ENCODE data around the gene CHST10. TPM values are rescaled to one million over a fixed set of nuclear protein-coding genes. Genes with fewer than 3 reads are reported as not detected.

Gene CHST10
- total and polyA plus RNA-seq, 4 donors: 0.11 to 5.2 (median 0.99) TPM

DNA sequence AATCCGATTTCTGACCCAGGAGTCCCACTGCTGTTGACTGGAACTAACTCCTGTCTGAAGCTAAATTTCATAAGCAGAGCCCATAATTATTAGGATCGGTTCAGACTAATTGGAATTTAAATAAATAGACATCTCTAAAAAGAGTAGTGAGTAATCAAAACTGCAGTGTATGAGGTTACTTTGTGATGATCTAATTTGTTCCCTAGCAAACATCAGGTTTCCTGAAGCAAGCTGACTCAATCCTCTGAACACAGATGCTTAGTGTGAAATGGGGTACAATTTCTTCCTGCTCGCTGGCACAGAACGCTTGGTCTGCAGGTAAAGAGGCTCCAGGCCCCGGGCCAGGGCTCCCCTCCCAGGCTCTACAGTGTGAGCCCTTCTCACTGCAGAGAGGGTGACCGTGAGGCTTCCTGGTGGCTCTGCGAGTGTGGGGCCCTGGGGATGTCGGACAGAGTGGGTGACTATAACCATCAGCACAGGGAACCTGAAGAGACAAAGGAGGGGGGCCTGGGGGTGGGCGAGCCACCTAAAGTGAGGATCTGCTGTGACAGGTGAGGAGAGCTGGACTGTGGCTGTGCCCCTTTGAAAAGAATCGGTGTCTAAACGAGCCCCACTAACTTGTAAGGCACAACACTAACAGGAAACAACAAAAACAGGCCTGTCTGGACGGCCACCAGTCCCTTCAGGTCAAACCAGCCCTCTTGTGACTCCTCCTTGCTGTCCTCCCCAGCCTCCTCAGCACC lies 20.2 kb downstream of the CHST10 start:
- Histone ChIP-seq H3K4me3 (ENCODE audit: low read depth in 1 of 3, low read length in 3 of 3) (no peak overlapping the region), H3K27ac (ENCODE audit: low read depth in 1 of 2, low read length in 2 of 2) (no peak overlapping the region), H3K27me3 (ENCODE audit: control insufficient read depth in 4 of 4, insufficient read depth in 4 of 4, low read length in 3 of 4) (no peaks in the 10 kb centered on the region), H3K4me1 (ENCODE audit: control insufficient read depth in 4 of 4, insufficient read depth in 4 of 4, low read length in 3 of 4) (no peaks in the 10 kb centered on the region), H3K9me3 (ENCODE audit: control insufficient read depth in 4 of 4, low read length in 3 of 4) (no peaks in the 10 kb centered on the region), H3K9ac (ENCODE audit: low read depth in 1 of 2, low read length in 2 of 2) (no peak overlapping the region), H3K36me3 (ENCODE audit: control insufficient read depth in 4 of 4, insufficient read depth in 3 of 4, low read depth in 1 of 4, low read length in 3 of 4) (no peaks in the 10 kb centered on the region)
- TF ChIP-seq, protein P1, sequence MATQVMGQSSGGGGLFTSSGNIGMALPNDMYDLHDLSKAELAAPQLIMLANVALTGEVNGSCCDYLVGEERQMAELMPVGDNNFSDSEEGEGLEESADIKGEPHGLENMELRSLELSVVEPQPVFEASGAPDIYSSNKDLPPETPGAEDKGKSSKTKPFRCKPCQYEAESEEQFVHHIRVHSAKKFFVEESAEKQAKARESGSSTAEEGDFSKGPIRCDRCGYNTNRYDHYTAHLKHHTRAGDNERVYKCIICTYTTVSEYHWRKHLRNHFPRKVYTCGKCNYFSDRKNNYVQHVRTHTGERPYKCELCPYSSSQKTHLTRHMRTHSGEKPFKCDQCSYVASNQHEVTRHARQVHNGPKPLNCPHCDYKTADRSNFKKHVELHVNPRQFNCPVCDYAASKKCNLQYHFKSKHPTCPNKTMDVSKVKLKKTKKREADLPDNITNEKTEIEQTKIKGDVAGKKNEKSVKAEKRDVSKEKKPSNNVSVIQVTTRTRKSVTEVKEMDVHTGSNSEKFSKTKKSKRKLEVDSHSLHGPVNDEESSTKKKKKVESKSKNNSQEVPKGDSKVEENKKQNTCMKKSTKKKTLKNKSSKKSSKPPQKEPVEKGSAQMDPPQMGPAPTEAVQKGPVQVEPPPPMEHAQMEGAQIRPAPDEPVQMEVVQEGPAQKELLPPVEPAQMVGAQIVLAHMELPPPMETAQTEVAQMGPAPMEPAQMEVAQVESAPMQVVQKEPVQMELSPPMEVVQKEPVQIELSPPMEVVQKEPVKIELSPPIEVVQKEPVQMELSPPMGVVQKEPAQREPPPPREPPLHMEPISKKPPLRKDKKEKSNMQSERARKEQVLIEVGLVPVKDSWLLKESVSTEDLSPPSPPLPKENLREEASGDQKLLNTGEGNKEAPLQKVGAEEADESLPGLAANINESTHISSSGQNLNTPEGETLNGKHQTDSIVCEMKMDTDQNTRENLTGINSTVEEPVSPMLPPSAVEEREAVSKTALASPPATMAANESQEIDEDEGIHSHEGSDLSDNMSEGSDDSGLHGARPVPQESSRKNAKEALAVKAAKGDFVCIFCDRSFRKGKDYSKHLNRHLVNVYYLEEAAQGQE (IDR thresholded peaks at IDR 0.05): no peak
- TF ChIP-seq JUND (IDR thresholded peaks at IDR 0.05) (no peak), NR2F2 (IDR thresholded peaks at IDR 0.05) (no peak), FOXA1 (IDR thresholded peaks at IDR 0.05) (no peak), FOXA2 (IDR thresholded peaks at IDR 0.05) (no peak), RXRA (IDR thresholded peaks at IDR 0.05) (no peak)
- TF ChIP-seq, protein P2, sequence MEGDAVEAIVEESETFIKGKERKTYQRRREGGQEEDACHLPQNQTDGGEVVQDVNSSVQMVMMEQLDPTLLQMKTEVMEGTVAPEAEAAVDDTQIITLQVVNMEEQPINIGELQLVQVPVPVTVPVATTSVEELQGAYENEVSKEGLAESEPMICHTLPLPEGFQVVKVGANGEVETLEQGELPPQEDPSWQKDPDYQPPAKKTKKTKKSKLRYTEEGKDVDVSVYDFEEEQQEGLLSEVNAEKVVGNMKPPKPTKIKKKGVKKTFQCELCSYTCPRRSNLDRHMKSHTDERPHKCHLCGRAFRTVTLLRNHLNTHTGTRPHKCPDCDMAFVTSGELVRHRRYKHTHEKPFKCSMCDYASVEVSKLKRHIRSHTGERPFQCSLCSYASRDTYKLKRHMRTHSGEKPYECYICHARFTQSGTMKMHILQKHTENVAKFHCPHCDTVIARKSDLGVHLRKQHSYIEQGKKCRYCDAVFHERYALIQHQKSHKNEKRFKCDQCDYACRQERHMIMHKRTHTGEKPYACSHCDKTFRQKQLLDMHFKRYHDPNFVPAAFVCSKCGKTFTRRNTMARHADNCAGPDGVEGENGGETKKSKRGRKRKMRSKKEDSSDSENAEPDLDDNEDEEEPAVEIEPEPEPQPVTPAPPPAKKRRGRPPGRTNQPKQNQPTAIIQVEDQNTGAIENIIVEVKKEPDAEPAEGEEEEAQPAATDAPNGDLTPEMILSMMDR (IDR thresholded peaks at IDR 0.05; ENCODE audit: low read depth, low read length, missing input control): no peak
- 88% methylated on average over 12 of the region's 12 CpGs for WGBS
- DNase-seq (ENCODE audit: low spot score): no peak

DNA sequence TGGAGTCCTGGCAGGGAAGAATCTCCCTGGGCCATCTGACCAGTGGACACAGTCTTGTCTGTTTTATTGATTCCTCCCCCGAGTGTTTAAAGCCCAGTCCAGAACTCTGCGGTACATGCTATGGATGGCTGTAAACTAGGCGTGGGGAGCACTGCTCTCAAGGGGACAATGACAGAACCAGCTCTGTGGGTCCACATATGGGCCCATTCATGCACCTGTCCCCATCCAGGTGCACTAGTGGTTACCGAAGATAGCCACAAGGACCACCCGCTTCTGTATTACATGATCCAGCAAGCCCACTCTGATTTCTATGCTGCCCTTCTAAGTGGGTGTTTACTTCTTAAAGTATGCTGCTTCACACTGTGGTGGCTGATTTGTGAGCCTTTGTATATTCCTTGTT lies 21.0 kb downstream of the CHST10 start:
- WGBS: 92% methylated on average over 5 of the region's 5 CpGs
- Histone ChIP-seq H3K4me3 (ENCODE audit: low read depth in 1 of 3, low read length in 3 of 3) (no peak overlapping the region), H3K27me3 (ENCODE audit: control insufficient read depth in 4 of 4, insufficient read depth in 4 of 4, low read length in 3 of 4) (no peaks in the 10 kb centered on the region), H3K4me1 (ENCODE audit: control insufficient read depth in 4 of 4, insufficient read depth in 4 of 4, low read length in 3 of 4) (no peaks in the 10 kb centered on the region), H3K27ac (ENCODE audit: low read depth in 1 of 2, low read length in 2 of 2) (no peak overlapping the region), H3K9ac (ENCODE audit: low read depth in 1 of 2, low read length in 2 of 2) (no peak overlapping the region), H3K9me3 (ENCODE audit: control insufficient read depth in 4 of 4, low read length in 3 of 4) (no peaks in the 10 kb centered on the region), H3K36me3 (ENCODE audit: control insufficient read depth in 4 of 4, insufficient read depth in 3 of 4, low read depth in 1 of 4, low read length in 3 of 4) (no peaks in the 10 kb centered on the region)
- no peak for TF ChIP-seq RAD21 (IDR thresholded peaks at IDR 0.05)
- no peak for TF ChIP-seq GABPA (IDR thresholded peaks at IDR 0.05 in 1 of 2, conservative IDR thresholded peaks at IDR 0.05 in 1 of 2)
- no peak for TF ChIP-seq HNF4A (conservative IDR thresholded peaks at IDR 0.05)
- no peak for TF ChIP-seq RXRA (IDR thresholded peaks at IDR 0.05)
- TF ChIP-seq SP1 (IDR thresholded peaks at IDR 0.05): no peak
- no peak for TF ChIP-seq FOXA1 (IDR thresholded peaks at IDR 0.05)
- no peak for TF ChIP-seq FOXA2 (IDR thresholded peaks at IDR 0.05)
- TF ChIP-seq, protein P3, sequence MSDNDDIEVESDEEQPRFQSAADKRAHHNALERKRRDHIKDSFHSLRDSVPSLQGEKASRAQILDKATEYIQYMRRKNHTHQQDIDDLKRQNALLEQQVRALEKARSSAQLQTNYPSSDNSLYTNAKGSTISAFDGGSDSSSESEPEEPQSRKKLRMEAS (IDR thresholded peaks at IDR 0.05): no peak
- TF ChIP-seq, protein P1 (IDR thresholded peaks at IDR 0.05): no peak
- no peak for DNase-seq (ENCODE audit: low spot score)
